T-helper 9 cell (primary cell): Measurements from ENCODE around the gene RUSF1.

ENCODE experiments used
- DNase-seq: peaks from one replicate; pipeline ENCODE4 v3.0.0-alpha.2; 2020

RUSF1 gene

DNA sequence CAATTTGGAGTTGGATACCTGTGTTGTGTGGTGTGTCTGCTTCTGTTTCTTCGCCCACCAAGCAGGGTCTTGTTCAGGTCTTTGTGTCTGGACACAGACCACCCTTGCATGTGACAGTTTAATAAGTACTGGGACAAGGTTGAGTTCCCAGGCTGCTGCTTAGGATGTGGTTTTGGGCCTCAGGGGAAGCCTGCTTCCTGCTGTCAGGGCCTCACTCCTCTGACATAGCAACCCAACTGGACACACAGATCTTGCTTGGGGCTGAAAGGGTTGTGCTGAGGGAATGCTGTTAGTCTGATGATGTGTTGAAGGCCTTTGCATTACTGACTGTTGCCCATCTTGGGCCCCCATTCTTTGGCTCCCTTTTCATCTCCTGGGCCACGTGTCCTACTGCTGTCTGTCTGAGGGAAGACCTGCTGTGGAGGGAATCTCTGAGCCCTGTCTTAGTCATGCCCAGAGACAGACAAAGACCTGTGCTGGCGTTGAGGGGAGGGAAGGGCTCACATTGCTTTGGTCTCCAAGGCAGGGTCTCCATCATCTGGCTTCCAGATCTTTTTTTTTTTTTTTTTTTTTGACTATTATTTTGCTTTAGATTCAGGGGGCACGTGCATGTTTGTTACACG, 40.9 kb downstream of the RUSF1 start:
- DNase-seq: no peak

DNA sequence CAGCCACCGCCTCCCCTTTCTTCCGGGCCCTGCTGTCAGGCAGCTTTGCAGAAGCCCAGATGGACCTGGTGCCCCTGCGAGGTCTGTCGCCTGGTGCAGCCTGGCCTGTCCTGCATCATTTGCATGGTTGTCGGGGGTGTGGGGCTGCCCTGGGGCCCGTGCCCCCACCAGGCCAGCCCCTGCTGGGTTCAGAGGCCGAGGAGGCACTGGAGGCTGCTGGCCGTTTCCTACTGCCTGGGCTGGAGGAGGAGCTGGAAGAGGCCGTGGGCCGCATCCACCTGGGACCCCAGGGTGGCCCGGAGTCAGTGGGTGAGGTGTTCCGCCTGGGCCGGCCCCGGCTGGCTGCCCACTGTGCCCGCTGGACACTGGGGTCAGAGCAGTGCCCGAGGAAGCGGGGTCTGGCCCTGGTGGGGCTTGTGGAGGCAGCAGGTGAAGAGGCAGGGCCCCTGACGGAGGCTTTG, 41.8 kb downstream of the RUSF1 start:
- no peak for DNase-seq

DNA sequence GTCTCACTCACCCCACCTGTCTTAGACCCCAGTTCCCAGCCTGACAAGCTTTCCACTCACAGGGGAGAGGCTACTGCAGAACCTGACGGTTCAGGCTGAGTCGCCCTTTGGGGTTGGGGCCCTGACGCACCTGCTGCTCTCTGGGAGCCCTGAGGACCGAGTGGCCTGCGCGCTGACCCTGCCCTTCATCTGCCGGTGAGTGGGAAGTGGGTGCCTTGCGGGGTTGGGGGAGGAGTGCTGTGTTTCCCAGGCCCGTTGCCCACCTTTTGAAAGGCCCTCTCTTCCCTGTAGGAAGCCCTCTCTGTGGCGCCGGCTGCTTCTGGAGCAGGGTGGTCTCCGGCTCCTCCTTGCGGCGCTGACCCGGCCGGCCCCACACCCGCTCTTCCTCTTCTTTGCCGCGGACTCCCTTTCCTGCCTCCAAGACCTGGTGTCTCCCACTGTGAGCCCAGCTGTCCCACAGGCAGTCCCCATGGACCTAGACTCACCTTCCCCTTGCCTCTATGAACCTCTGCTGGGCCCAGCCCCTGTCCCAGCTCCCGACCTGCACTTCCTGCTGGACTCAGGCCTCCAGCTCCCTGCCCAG, 42.3 kb downstream of the RUSF1 start:
- no peak for DNase-seq

DNA sequence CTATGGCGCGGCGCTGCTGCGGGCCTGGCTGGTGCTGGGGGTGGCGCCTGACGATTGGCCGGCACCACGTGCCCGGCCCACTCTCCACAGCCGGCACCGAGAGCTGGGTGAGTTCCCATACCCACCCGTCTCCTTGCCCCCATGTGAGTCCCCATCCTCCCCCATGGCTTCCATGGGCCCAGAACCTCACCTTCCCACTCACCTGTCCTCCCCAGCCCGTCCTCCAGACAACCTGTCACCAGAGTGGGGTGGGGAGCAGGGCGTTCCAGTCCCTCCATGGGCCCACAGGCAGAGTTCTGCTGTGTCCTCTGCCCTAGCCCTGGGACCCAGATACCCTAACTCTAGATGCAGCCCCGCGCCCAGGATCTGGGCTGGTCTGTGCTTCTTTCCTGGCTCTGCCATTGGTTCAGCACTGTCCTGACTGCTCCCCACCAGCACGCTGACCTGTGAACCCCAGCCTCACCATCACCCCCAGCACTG, 43.4 kb downstream of the RUSF1 start:
- DNase-seq: no peak

DNA sequence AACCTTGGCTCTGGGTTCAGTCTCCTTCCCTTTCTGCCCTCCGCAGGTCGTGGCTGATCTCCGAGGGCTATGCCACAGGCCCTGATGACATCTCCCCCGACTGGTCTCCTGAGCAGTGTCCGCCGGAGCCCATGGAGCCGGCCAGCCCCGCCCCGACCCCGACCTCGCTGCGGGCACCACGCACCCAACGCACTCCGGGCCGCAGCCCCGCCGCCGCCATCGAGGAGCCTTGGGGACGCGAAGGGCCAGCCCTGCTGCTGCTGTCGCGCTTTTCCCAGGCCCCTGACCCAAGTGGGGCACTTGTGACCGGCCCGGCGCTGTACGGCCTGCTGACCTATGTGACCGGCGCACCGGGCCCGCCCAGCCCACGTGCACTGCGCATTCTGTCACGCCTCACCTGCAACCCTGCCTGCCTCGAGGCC, 43.8 kb downstream of the RUSF1 start:
- DNase-seq: no peak

DNA sequence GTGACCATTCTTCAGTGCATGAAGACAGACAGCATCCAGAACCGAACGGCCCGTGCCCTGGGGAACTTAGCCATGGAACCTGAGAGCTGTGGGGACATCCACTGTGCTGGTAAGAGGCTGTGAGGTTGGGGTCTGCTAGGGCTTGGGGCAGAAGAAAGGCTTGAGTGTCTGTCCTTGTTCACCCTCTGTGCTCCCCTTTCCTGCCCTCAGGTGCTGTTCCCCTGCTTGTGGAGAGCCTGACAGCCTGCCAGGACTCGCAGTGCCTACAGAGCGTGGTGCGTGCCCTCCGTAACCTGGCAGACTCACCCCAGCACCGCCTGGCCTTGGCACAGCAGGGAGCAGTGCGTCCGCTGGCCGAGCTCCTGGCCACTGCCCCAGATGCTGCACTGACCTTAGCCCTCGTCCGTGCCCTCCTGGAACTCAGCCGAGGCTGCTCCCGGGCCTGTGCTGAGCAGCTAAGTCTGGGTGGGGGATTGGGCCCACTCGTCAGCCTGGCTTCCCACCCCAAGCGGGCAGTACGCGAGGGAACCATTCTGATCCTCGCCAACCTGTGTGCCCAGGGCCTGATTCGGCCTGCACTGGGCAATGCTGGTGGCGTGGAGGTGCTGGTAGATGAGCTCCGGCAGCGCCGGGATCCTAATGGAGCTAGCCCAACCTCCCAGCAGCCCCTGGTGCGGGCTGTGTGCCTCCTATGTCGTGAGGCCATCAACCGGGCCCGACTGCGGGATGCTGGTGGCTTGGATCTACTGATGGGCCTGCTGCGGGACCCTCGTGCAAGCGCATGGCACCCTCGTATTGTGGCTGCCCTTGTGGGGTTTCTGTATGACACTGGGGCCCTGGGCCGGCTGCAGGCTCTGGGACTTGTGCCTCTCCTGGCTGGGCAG, 46.0 kb downstream of the RUSF1 start:
- DNase-seq: no peak

DNA sequence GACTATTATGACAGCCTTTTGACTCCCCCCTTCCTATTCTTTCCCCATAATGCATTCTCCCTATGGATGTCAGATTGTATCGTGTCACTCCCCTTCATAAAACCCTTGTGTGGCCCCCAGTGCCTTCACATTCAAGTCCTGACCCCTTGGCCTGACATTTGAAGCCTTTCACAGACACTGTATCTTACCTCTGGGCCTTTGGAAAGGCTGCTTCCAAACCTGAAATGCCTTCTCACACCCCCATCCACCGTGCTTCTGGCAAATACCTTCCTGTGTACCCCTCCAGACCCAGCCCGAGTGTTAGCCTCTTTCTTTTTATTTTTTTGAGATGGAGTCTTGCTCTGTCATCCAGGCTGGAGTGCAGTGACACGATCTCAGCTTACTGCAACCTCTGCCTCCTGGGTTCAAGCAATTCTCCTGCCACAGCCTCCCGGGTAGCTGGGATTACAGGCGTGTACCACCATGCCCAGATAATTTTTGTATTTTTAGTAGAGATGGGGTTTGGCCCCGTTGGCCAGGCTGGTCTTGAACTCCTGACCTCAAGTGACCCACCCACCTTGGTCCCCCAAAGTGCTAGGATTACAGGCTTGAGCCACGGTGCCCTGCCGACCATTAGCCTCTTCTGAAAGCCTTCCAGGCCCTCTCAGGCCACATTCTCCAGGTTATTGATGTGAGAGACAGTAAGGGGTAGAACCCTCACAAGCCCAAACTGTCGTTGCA, 46.8 kb downstream of the RUSF1 start:
- no peak for DNase-seq

DNA sequence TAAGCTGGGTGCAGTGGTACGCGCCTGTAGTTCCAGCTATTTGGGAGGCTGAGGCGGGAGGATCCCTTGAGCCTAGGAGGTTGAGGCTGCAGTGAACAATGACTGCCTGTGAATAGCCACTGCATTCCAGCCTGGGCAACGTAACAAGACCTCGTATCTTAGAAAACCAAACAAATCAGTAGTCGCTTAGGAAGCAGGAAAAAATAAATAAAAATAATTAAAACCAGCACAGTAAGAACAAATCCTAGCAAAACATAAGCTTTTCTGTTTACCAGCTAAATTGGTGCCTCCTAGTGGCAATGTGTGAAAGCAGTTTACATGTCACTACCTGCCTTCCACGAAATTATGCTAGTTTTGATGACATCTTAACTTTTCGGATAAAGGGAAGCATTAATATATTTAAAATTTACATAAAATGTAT, 47.6 kb downstream of the RUSF1 start:
- DNase-seq: no peak

DNA sequence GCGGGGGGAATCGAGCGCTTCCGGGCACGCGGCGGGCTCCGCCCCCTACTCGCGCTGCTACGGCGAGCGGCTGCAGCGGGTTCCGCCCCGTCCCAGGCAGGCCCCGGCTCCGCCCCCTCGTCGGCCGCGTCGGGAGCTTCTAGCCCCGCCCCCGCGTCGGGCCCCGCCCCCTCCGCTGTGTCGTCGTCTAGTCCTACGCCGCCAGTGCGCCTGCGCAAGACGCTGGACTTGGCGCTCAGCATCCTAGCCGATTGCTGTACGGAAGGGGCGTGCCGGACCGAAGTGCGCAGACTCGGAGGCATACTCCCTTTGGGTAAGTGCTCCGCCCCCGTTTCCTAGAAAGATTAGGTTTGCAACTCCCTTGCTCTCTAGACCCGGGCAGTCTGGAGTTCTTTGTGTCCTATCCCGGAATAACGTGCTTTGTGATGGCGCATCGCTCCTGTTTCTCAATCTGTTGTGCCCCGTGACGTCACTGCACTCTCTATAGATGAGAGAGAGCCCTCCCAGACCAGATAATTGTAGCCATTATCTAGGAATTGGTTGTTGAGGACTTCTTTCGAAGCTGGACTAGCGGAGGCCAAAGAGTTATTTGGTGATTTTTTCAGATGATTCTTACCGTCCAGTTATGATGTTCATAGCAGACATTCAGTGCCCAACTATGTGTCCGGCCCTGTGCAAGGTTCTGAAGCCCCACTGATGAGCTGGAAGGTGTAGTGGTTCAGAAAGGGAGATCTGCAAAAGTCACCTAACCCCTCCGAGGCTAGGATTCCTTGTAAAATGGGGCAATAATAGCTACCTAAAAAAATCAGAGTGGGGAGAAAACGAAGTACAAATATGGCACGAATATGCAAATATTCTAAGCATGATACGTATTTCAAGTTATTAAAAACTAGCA, 48.3 kb downstream of the RUSF1 start:
- DNase-seq: peak; percentile 100

DNA sequence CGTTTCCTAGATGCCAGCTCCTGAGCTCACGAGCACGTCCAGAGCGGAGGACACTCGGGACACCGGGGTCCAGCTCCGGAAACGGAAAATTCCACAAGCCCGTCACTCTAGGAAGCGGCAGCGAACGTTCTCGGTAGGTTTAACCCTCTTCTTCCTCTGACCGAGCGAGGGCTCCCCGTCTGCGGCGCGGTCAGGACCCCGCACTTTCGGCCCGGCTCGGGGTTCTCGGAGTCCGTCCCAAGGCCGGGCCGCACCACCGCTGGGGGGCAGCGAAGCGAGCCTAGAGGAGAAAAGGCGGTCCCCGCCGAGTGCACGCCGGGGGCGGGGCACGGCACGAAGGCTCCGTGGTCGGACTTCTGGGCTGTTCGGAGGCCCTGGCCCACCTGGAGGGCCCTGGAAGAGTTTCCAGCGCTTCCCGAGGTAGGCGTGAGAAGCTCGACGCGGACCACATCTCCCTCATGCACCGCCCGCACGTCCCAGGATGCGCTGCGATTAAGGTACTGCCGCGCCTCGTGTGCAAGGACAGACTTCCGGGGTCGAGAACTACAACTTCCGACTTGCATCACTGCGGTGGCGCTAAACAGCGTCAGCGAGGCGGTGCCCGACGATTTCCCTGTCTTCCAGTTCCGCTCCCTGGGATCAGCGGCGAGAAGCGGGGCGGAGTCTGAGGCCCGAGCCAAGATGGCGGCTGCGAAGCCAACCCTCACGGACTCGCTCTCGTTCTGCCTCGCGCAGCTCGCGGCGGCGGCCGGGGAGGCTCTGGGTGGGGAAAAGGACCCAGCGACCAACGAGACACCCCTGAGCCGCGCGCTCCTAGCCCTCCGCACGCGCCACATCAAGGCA, 49.1 kb downstream of the RUSF1 start, which contains the start of gene ARMC5:
ARMC5 (plus strand) TSS at position 658 of the 843 bp plus-strand sequence; CDS start at position 682, 24 bp downstream.
- peak; percentile 93 for DNase-seq

DNA sequence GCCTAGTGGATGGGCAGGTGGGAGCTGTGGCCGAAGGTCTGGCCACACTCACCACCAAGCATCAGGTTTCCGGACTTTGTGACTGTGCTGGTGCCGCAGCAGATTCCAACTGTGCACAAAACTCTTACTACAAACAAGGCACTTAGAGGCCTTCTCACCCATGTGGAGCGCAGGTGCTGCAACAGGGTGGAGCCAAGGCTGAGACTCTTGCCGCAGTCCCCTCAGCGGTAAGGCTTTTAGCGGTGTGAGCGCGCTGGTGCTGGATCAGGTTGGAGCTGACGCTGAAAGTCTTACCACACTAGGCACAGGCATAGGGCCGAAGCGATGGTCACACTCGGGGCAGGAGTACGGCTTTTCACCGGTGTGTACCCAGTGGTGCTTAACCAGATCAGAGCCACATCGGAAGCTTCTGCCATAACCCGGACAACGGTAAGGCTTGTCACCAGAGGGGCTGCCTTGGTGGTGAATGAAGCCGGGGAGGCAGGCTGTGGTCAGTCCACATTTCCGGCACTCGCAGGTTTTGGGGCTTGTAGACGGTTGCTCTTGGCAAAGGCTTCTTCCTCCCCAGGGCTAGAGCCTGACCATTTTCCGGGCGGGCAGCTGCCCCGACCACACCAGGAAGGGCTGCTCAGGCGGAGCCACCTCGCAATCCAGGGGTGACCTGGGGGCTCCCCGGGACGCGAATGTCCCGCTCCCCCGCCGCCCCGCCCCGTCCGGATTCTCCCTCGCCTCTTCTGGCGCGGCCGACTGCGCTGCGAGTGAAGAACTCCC, 49.9 kb downstream of the RUSF1 start:
- peak; percentile 60 for DNase-seq

DNA sequence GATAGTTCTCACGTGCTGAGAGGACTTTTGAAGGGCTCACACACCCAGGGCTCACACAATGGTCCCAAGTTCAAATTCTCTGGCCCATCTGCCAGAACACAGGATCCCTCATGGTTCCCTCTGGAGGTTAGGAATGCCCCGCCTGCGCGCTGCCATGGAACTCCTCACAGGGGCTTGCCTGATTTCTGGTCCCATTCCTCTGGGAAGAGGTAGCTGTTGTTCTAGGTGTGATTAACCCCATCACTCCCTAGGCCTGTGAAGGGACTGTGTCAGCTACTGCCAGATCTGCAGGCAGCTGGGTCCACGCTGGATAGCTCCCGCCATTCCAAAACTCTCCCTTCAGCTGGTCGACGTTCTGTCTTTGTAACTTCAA, 51.2 kb downstream of the RUSF1 start:
- DNase-seq: no peak

DNA sequence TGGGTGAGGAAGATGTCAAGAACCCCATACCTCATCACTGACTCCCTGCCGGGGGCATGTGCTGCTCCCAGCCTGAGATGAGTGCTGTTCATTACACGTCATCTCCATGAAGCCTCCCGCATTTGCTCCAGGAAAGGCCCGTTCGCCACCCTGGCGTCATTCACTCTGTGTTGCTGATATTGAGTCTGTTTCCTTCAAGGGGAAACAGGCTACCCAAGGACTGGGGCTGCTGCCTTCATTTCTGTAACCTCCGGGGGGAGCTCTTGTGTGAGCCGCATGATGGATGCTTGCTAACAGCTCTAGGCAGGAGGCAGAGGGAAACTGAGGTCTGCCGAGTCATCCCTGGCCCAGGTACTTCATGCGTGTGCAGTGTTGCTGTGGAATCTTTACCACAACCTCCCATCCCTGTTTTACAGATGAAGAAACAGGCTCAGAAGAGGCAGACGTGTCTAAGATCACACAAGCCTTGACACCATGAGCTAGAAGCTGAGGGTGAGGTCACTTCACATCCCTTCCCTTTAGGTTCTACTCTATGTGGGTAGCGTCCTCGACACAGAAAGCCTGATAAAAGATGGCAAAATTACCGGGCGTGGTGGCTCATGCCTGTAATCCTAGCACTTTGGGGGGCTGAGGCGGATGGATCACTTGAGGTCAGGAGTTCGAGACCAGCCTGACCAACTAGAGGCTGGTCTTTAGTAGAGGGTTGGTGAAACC, 52.4 kb downstream of the RUSF1 start:
- DNase-seq: no peak

DNA sequence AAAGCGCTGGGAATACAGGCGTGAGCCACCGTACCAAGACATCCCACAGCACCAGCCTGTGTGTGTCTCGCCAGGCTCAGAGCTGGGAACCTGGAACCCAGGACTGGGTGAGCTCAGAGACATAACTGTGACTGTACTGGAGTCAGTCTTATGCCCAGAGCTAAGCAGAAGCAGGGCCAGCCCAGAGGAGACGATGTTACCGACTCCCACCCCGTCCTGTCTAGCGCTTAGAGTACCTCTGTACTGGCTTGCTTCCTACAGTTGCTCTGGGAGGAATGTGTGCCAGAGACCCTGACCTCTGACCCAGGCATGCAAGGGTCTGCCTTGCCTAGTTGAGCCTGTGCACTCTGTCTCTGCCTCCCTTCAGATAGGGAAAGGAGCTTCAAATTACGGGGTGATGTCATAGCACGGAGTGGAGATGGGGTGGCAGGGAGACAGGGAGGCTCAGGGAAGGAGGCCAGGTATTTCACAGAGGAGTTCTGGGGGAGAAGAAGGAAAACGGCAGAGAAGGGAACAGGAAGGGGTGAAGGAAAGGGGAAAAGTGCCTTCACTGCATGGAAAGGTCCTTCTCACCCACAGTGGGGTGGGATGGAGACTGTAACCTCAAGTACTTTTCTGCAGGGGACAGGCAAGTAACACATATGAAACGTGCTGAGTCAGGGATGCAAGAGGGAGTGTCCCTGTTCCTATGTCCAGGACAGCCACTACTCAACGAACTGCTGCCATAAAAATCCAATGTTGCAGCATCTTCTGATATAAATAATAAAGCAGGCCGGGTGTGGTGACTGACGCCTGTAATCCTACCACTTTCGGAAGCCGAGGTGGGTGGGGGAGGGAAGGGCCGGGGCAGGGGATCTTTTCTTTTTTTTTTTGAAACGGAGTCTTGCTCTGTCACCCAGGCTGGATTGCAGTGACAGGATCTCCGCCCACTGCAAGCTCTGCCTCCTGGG, 54.7 kb downstream of the RUSF1 start:
- DNase-seq: no peak

DNA sequence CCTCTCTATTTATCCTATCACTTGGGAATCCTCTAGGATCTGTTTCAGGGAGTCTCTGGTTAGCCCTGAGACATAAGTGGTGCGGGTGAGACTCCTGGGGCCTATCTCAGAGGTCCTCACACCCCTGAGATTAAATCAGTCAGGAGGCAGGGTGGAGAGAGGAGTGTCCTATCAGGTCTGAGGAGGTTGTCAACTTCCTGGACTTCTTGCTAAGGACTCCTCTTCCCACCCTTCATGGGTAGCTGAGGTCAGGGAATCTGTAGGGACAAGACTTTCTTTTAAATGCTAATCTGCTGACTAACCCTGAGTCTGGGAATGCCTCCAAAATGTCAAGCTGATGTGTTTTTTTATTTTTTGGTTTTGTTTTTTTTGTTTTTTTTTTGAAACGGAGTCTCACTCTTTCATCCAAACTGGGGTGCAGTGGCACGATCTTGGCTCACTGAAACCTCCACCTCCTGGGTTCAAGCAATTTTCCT, 55.5 kb downstream of the RUSF1 start:
- DNase-seq: no peak

DNA sequence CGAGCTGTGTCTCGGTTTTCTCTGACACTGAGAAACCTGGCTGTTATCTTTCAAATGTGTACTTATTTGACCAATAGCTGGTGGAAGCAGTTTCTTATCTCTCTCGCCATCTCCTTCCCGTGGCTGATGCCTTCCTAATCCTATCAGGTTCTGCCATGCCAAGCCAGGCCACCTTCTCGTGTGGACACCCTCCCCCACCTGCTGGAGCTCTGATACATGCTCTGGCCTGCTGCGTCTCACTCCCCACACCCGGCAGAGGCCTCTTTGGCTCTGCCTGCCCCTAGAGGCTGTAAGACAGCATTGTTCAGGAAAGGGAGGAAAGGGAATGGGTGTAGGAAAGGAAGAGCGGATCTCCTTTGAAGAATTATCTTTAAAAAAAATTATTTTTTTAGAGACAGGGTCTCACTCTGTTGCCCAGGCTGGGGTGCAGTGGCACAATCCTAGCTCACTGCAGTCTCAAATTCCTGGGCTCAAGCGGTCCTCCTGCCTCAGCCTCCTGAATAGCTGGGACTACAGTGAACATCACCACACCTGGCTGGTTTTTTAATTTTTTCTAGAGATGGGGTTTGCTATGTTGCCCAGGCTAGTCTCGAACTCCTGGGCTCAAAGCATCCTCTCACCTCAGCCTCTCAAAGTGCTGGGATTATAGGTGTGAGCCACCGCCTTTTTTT, 56.4 kb downstream of the RUSF1 start:
- no peak for DNase-seq

DNA sequence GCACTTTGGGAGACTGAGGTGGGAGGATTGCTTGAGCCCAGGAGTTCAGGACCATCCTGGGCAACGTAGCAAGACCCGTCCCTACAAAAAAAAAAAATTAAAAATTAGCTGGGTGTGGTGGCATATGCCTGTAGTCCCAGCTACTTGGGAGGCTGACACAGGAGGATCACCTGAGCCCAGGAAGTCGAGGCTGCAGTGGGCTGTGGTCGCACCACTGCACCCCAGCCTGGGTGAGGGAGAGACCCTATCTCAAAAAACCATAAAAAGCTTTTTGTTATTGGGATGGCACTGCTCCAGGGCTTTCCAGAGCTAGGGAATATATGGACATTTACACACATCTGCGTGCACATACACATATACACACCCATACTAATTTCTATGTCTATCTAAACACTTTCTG, 57.0 kb downstream of the RUSF1 start:
- DNase-seq: no peak
